ENCODE results near the gene LIMS2. TPM values are rescaled to one million over a fixed set of nuclear protein-coding genes. Genes with fewer than 3 reads are reported as not detected.
A peak's percentile ranks its signal among the peaks of the same experiment; 100 is the strongest.

The LIMS2 gene
- total and polyA plus RNA-seq, 2 donors (not counting 1 experiment from before 2014, with no cell fraction given), result 1.8 to 17.3 TPM

- Histone ChIP-seq H3K9ac (ENCODE audit: insufficient read depth, low read length) (no peak overlapping the region), H3K79me2 (ENCODE audit: control insufficient read depth, insufficient read depth, low read length) (no peaks in the 10 kb centered on the region), H3K4me3 (replicated peaks in 1 of 4; ENCODE audit: control extremely low read depth in 1 of 4, insufficient read depth in 1 of 4, low read depth in 3 of 4, low read length in 4 of 4) (no peak overlapping the region)
Observed at GRCh38 chr2:127592761-127593227, 82.5 kb downstream of the LIMS2 start.

GRCh38 chr2:127591221-127591923 is 84.0 kb downstream of the LIMS2 start:
- DNase-seq (ENCODE audit: low read depth in 2 of 2), result peak; percentile 46 to 50
- Histone ChIP-seq H3K27me3 (ENCODE audit: control insufficient read depth, insufficient read depth, low read length) (no peaks in the 10 kb centered on the region), H3K9me3 (ENCODE audit: control insufficient read depth, insufficient read depth, low read depth, low read length) (no peaks in the 10 kb centered on the region), H3K9ac (ENCODE audit: insufficient read depth, low read length) (no peak overlapping the region), H3K27ac (ENCODE audit: insufficient read depth, low read length) (no peak overlapping the region), H3K79me2 (ENCODE audit: control insufficient read depth, insufficient read depth, low read length) (no peaks in the 10 kb centered on the region), H3K4me2 (ENCODE audit: extremely low read depth, insufficient read depth, low read length) (no peak overlapping the region), H3K4me3 (replicated peaks in 1 of 4; ENCODE audit: control extremely low read depth in 1 of 4, insufficient read depth in 1 of 4, low read depth in 3 of 4, low read length in 4 of 4) (no peak overlapping the region), H3K36me3 (ENCODE audit: control insufficient read depth, insufficient read depth, low read length) (no peaks in the 10 kb centered on the region), H3K4me1 (ENCODE audit: control insufficient read depth, extremely low read depth, insufficient read depth, low read length) (no peaks in the 10 kb centered on the region), H2AFZ (ENCODE audit: low read length) (no peak overlapping the region), H4K20me1 (ENCODE audit: control insufficient read depth, extremely low read depth, insufficient read depth, low read length) (no peaks in the 10 kb centered on the region)
- TF ChIP-seq CTCF (conservative IDR thresholded peaks at IDR 0.05 in 1 of 2, IDR thresholded peaks at IDR 0.05 in 1 of 2; ENCODE audit: low read depth in 1 of 2, low read length in 2 of 2), result peak; percentile 93
- no peak for TF ChIP-seq EZH2 (IDR thresholded peaks at IDR 0.05; ENCODE audit: low read length, missing control alignments)

More at GRCh38 chr2:127592761-127593227, 82.5 kb downstream of the LIMS2 start:
- no peak for DNase-seq (ENCODE audit: low read depth in 2 of 2)
- no peak for TF ChIP-seq EZH2 (IDR thresholded peaks at IDR 0.05; ENCODE audit: low read length, missing control alignments)
- TF ChIP-seq CTCF (conservative IDR thresholded peaks at IDR 0.05 in 1 of 2, IDR thresholded peaks at IDR 0.05 in 1 of 2; ENCODE audit: low read depth in 1 of 2, low read length in 2 of 2), result no peak
- Histone ChIP-seq H3K27me3 (ENCODE audit: control insufficient read depth, insufficient read depth, low read length) (no peaks in the 10 kb centered on the region), H4K20me1 (ENCODE audit: control insufficient read depth, extremely low read depth, insufficient read depth, low read length) (no peaks in the 10 kb centered on the region), H3K4me1 (ENCODE audit: control insufficient read depth, extremely low read depth, insufficient read depth, low read length) (no peaks in the 10 kb centered on the region), H2AFZ (ENCODE audit: low read length) (no peak overlapping the region), H3K27ac (ENCODE audit: insufficient read depth, low read length) (no peak overlapping the region), H3K4me2 (ENCODE audit: extremely low read depth, insufficient read depth, low read length) (no peak overlapping the region), H3K9me3 (ENCODE audit: control insufficient read depth, insufficient read depth, low read depth, low read length) (no peaks in the 10 kb centered on the region), H3K36me3 (ENCODE audit: control insufficient read depth, insufficient read depth, low read length) (no peaks in the 10 kb centered on the region)

GRCh38 chr2:127590386-127591190 is 84.7 kb downstream of the LIMS2 start:
- Histone ChIP-seq H2AFZ (ENCODE audit: low read length) (no peak overlapping the region), H3K27ac (ENCODE audit: insufficient read depth, low read length) (no peak overlapping the region), H3K79me2 (ENCODE audit: control insufficient read depth, insufficient read depth, low read length) (no peaks in the 10 kb centered on the region), H3K27me3 (ENCODE audit: control insufficient read depth, insufficient read depth, low read length) (no peaks in the 10 kb centered on the region), H4K20me1 (ENCODE audit: control insufficient read depth, extremely low read depth, insufficient read depth, low read length) (no peaks in the 10 kb centered on the region), H3K4me2 (ENCODE audit: extremely low read depth, insufficient read depth, low read length) (no peak overlapping the region), H3K4me1 (ENCODE audit: control insufficient read depth, extremely low read depth, insufficient read depth, low read length) (no peaks in the 10 kb centered on the region), H3K36me3 (ENCODE audit: control insufficient read depth, insufficient read depth, low read length) (no peaks in the 10 kb centered on the region), H3K4me3 (replicated peaks in 1 of 4; ENCODE audit: control extremely low read depth in 1 of 4, insufficient read depth in 1 of 4, low read depth in 3 of 4, low read length in 4 of 4) (no peak overlapping the region), H3K9ac (ENCODE audit: insufficient read depth, low read length) (no peak overlapping the region), H3K9me3 (ENCODE audit: control insufficient read depth, insufficient read depth, low read depth, low read length) (no peaks in the 10 kb centered on the region)
- no peak for TF ChIP-seq EZH2 (IDR thresholded peaks at IDR 0.05; ENCODE audit: low read length, missing control alignments)
- no peak for TF ChIP-seq CTCF (conservative IDR thresholded peaks at IDR 0.05 in 1 of 2, IDR thresholded peaks at IDR 0.05 in 1 of 2; ENCODE audit: low read depth in 1 of 2, low read length in 2 of 2)
- DNase-seq (ENCODE audit: low read depth in 2 of 2), result no peak

All from fibroblast of lung (primary cell).